Measurements from ENCODE around the gene LRRC8A. TPM values are rescaled to one million over a fixed set of nuclear protein-coding genes. Genes with fewer than 3 reads are reported as not detected.

LRRC8A gene
- total and polyA plus RNA-seq, 5 donors from 2014 or later: 29.3 to 39.7 (median 31.9) TPM

DNA sequence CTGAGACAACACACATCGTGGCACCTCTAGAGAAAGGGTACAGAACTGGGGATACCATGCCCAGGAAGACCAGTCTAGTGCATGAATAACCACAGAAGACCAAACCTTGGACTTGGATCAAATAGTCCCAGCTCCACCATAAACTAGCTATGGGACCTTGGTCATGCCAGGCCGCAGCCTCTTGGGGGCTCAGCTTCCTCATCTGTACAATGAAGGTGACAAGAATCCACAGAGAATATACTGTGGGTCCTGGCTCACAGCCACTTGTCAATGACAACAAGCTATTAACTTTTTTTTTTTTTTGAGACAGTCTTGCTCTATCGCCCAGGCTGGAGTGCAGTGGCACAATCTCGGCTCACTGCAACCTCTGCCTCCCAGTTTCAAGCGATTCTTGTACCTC, 4.1 kb upstream of the LRRC8A start:
- no peaks in the 10 kb centered on the region for H3K27me3 ChIP-seq (ENCODE audit: control insufficient read depth, insufficient read depth, low read length)
- H3K4me3 Mint-ChIP-seq: peak overlapping the region in 1 of 4 donors; percentile 82
- H3K9me3 Mint-ChIP-seq: no peaks in the 10 kb centered on the region
- H3K36me3 Mint-ChIP-seq: no peaks in the 10 kb centered on the region
- H3K4me3 ChIP-seq (ENCODE audit: low read depth, low read length): no peak overlapping the region
- H3K27me3 Mint-ChIP-seq: no peaks in the 10 kb centered on the region
- no peaks in the 10 kb centered on the region for H3K36me3 ChIP-seq (ENCODE audit: control insufficient read depth, insufficient read depth, low read length)
- H3K9me3 ChIP-seq (ENCODE audit: control insufficient read depth in 2 of 2, low read length in 2 of 2): no peaks in the 10 kb centered on the region
- ATAC-seq (ENCODE audit: low read depth in 2 of 2) (no peak), DNase-seq (no peak)
- peaks cover 16% of the 10 kb centered on the region for H3K4me1 ChIP-seq (ENCODE audit: control insufficient read depth, insufficient read depth, low read length, poor library complexity, severe bottlenecking)
- H3K27ac Mint-ChIP-seq: no peak overlapping the region
- H3K4me1 Mint-ChIP-seq: peaks cover 0 to 46% (median 17%) of the 10 kb centered on the region in 4 donors
- H3K27ac ChIP-seq (ENCODE audit: insufficient read depth, low read length, poor library complexity, severe bottlenecking): no peak overlapping the region

GRCh38 chr9:128882677-128883603, 1.0 kb downstream of the LRRC8A start:
- peak overlapping the region; percentile 97 to 100 (median 98) for H3K4me3 Mint-ChIP-seq
- peaks cover 19% of the 10 kb centered on the region for H3K36me3 ChIP-seq (ENCODE audit: control insufficient read depth, insufficient read depth, low read length)
- H3K27ac Mint-ChIP-seq: peak overlapping the region; percentile 93 to 97 (median 95)
- H3K36me3 Mint-ChIP-seq: peaks cover 19% of the 10 kb centered on the region
- peaks cover 5 to 79% (median 48%) of the 10 kb centered on the region in 4 donors for H3K4me1 Mint-ChIP-seq
- no peaks in the 10 kb centered on the region for H3K27me3 ChIP-seq (ENCODE audit: control insufficient read depth, insufficient read depth, low read length)
- H3K27me3 Mint-ChIP-seq: no peaks in the 10 kb centered on the region
- peak overlapping the region; percentile 76 for H3K27ac ChIP-seq (ENCODE audit: insufficient read depth, low read length, poor library complexity, severe bottlenecking)
- peak overlapping the region; percentile 93 for H3K4me3 ChIP-seq (ENCODE audit: low read depth, low read length)
- DNase-seq (no peak), ATAC-seq (ENCODE audit: low read depth in 2 of 2) (no peak)
- H3K4me1 ChIP-seq (ENCODE audit: control insufficient read depth, insufficient read depth, low read length, poor library complexity, severe bottlenecking): peaks cover 57% of the 10 kb centered on the region
- no peaks in the 10 kb centered on the region for H3K9me3 Mint-ChIP-seq
- no peaks in the 10 kb centered on the region for H3K9me3 ChIP-seq (ENCODE audit: control insufficient read depth in 2 of 2, low read length in 2 of 2)

DNA sequence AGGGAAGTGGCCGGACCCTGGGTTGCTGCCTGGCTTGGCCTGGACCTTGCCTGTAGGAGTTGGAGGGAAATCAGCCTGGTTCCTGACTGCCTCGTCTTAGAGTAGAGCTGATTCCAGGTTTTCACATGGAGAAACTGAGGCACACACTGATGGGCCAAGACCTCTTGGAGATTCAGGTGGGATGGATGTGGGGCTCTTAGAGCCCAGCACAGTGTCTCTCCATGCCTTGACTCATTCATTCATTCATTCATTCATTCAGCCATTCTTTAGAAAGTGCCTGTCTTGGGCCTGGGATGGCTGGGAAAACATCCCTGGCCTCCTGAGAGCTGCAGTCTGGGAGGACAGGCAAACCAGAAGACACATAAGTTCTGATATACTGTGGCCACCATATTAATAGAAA, 2.2 kb downstream of the LRRC8A start:
- DNase-seq (no peak), ATAC-seq (ENCODE audit: low read depth in 2 of 2) (no peak)
- H3K27me3 ChIP-seq (ENCODE audit: control insufficient read depth, insufficient read depth, low read length): no peaks in the 10 kb centered on the region
- peaks cover 31% of the 10 kb centered on the region for H3K36me3 ChIP-seq (ENCODE audit: control insufficient read depth, insufficient read depth, low read length)
- H3K4me3 ChIP-seq (ENCODE audit: low read depth, low read length): peak overlapping the region; percentile 61
- H3K27ac Mint-ChIP-seq: peak overlapping the region; percentile 76 to 95 (median 76)
- H3K4me3 Mint-ChIP-seq: peak overlapping the region; percentile 97 to 100 (median 98)
- H3K27ac ChIP-seq (ENCODE audit: insufficient read depth, low read length, poor library complexity, severe bottlenecking): peak overlapping the region; percentile 51
- no peaks in the 10 kb centered on the region for H3K9me3 ChIP-seq (ENCODE audit: control insufficient read depth in 2 of 2, low read length in 2 of 2)
- H3K36me3 Mint-ChIP-seq: peaks cover 25% of the 10 kb centered on the region
- no peaks in the 10 kb centered on the region for H3K27me3 Mint-ChIP-seq
- H3K4me1 Mint-ChIP-seq: peaks cover 5 to 84% (median 56%) of the 10 kb centered on the region in 4 donors
- H3K4me1 ChIP-seq (ENCODE audit: control insufficient read depth, insufficient read depth, low read length, poor library complexity, severe bottlenecking): peaks cover 63% of the 10 kb centered on the region
- H3K9me3 Mint-ChIP-seq: no peaks in the 10 kb centered on the region

DNA sequence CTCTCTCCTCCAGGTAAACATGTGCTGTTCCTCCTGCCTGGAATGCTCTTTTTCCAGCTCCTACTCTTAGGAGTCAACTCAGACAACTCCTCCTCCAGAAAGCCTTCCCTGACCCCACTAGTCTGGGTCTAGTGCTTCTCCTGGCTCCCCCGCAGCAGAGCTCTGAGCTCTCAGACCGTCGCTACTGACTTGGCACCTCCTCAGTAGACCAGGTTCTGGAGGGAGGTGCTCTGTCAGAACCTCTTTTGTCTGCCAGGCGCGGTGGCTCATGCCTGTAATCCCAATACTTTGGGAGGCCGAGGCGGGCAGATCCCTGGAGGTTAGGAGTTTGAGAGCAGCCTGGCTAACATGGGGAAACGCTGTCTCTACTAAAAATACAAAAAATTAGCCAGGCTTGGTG, 3.4 kb downstream of the LRRC8A start:
- Mint-ChIP-seq H3K4me3 (peak overlapping the region; percentile 44 to 100 (median 91)), H3K4me1 (peaks cover 5 to 76% (median 51%) of the 10 kb centered on the region in 4 donors), H3K27ac (peak overlapping the region; percentile 85 to 95 (median 92)), H3K9me3 (no peaks in the 10 kb centered on the region), H3K27me3 (no peaks in the 10 kb centered on the region), H3K36me3 (peaks cover 25% of the 10 kb centered on the region)
- Histone ChIP-seq H3K4me3 (ENCODE audit: low read depth, low read length) (no peak overlapping the region), H3K36me3 (ENCODE audit: control insufficient read depth, insufficient read depth, low read length) (peaks cover 36% of the 10 kb centered on the region), H3K27ac (ENCODE audit: insufficient read depth, low read length, poor library complexity, severe bottlenecking) (no peak overlapping the region), H3K27me3 (ENCODE audit: control insufficient read depth, insufficient read depth, low read length) (no peaks in the 10 kb centered on the region), H3K9me3 (ENCODE audit: control insufficient read depth in 2 of 2, low read length in 2 of 2) (no peaks in the 10 kb centered on the region), H3K4me1 (ENCODE audit: control insufficient read depth, insufficient read depth, low read length, poor library complexity, severe bottlenecking) (peaks cover 56% of the 10 kb centered on the region)
- ATAC-seq (ENCODE audit: low read depth in 2 of 2) (no peak), DNase-seq (no peak)

DNA sequence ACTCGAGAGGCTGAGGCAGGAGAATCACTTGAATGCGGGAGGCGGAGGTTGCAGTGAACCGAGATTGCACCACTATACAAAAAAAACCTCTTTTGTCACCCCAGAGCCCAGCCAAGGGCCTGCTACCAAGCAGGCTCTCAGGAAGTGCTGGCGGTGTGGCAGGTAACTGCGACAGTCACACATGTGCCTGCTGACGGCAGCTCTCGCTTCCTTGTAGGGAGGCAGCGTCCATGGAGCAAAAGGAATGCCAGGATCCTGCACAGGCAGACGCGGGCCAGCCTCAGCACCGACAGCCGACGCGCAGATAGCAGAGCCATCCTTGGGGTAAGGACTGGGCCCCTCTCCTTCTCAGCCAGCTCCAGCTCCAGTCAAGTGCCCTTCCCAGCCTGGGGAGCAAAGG, 3.9 kb downstream of the LRRC8A start:
- no peak for ATAC-seq (ENCODE audit: low read depth in 2 of 2)
- H3K36me3 Mint-ChIP-seq: peaks cover 25% of the 10 kb centered on the region
- Histone ChIP-seq H3K36me3 (ENCODE audit: control insufficient read depth, insufficient read depth, low read length) (peaks cover 40% of the 10 kb centered on the region), H3K27me3 (ENCODE audit: control insufficient read depth, insufficient read depth, low read length) (no peaks in the 10 kb centered on the region), H3K9me3 (ENCODE audit: control insufficient read depth in 2 of 2, low read length in 2 of 2) (no peaks in the 10 kb centered on the region), H3K4me3 (ENCODE audit: low read depth, low read length) (no peak overlapping the region), H3K27ac (ENCODE audit: insufficient read depth, low read length, poor library complexity, severe bottlenecking) (no peak overlapping the region), H3K4me1 (ENCODE audit: control insufficient read depth, insufficient read depth, low read length, poor library complexity, severe bottlenecking) (peaks cover 52% of the 10 kb centered on the region)
- H3K9me3 Mint-ChIP-seq: no peaks in the 10 kb centered on the region
- peak overlapping the region in 3 of 4 donors; percentile 58 to 100 (median 98) for H3K4me3 Mint-ChIP-seq
- H3K27ac Mint-ChIP-seq: peak overlapping the region; percentile 49 to 95 (median 92)
- DNase-seq: no peak
- H3K27me3 Mint-ChIP-seq: no peaks in the 10 kb centered on the region
- H3K4me1 Mint-ChIP-seq: peaks cover 5 to 73% (median 48%) of the 10 kb centered on the region in 4 donors

- peaks cover 40% of the 10 kb centered on the region for H3K36me3 ChIP-seq (ENCODE audit: control insufficient read depth, insufficient read depth, low read length)
- peaks cover 51% of the 10 kb centered on the region for H3K4me1 ChIP-seq (ENCODE audit: control insufficient read depth, insufficient read depth, low read length, poor library complexity, severe bottlenecking)
- ATAC-seq (ENCODE audit: low read depth in 2 of 2): no peak
- no peak for DNase-seq
- Mint-ChIP-seq H3K36me3 (peaks cover 25% of the 10 kb centered on the region), H3K9me3 (no peaks in the 10 kb centered on the region), H3K27me3 (no peaks in the 10 kb centered on the region), H3K4me1 (peaks cover 5 to 69% (median 44%) of the 10 kb centered on the region in 4 donors), H3K4me3 (peak overlapping the region; percentile 26 to 100 (median 68)), H3K27ac (peak overlapping the region in 2 of 3 donors; percentile 49 to 79)
- no peaks in the 10 kb centered on the region for H3K27me3 ChIP-seq (ENCODE audit: control insufficient read depth, insufficient read depth, low read length)
- H3K27ac ChIP-seq (ENCODE audit: insufficient read depth, low read length, poor library complexity, severe bottlenecking): no peak overlapping the region
- H3K4me3 ChIP-seq (ENCODE audit: low read depth, low read length): no peak overlapping the region
- H3K9me3 ChIP-seq (ENCODE audit: control insufficient read depth in 2 of 2, low read length in 2 of 2): no peaks in the 10 kb centered on the region
These were observed 4.4 kb downstream of the LRRC8A start for GRCh38 chr9:128886211-128886891.

GRCh38 chr9:128887049-128887448, 5.1 kb downstream of the LRRC8A start:
- Mint-ChIP-seq H3K36me3 (peaks cover 25% of the 10 kb centered on the region), H3K27me3 (no peaks in the 10 kb centered on the region), H3K9me3 (no peaks in the 10 kb centered on the region), H3K4me3 (peak overlapping the region in 2 of 4 donors; percentile 47 to 100), H3K4me1 (peaks cover 5 to 71% (median 45%) of the 10 kb centered on the region in 4 donors), H3K27ac (peak overlapping the region in 2 of 3 donors; percentile 62 to 79)
- Histone ChIP-seq H3K4me1 (ENCODE audit: control insufficient read depth, insufficient read depth, low read length, poor library complexity, severe bottlenecking) (peaks cover 58% of the 10 kb centered on the region), H3K9me3 (ENCODE audit: control insufficient read depth in 2 of 2, low read length in 2 of 2) (no peaks in the 10 kb centered on the region), H3K27ac (ENCODE audit: insufficient read depth, low read length, poor library complexity, severe bottlenecking) (no peak overlapping the region), H3K4me3 (ENCODE audit: low read depth, low read length) (no peak overlapping the region), H3K36me3 (ENCODE audit: control insufficient read depth, insufficient read depth, low read length) (peaks cover 43% of the 10 kb centered on the region), H3K27me3 (ENCODE audit: control insufficient read depth, insufficient read depth, low read length) (no peaks in the 10 kb centered on the region)
- ATAC-seq (ENCODE audit: low read depth in 2 of 2): no peak
- no peak for DNase-seq

Measured in CD4-positive, CD25-positive, alpha-beta regulatory T cell (primary cell).